ENCODE measurements around the gene DHCR7. TPM values are rescaled to one million over a fixed set of nuclear protein-coding genes. Genes with fewer than 3 reads are reported as not detected.

DHCR7 gene
- total and polyA plus RNA-seq, 4 experiments from 2014 or later: 15.3 to 18.0 (median 16.9) TPM

DNA sequence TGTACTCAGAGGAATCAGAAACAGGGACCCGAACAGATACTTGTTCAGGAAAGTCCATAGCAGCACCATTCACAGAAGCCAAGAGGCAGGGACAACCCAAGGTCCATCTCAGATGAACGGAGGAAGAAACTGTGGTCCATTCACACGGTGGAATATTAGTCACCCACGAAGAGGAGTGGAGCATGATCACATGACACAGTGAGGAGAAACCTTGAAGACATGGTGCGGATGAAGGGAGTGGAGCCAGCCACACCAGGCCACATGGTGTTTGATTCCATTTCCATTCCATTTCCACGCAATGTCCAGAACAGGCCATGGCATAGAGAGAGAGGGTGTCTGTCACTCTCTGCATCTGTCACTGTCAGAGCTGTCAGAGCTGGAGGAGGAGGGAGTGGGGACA is 35.5 kb upstream of the DHCR7 start:
- Histone ChIP-seq H3K27ac (ENCODE audit: low read depth, low read length) (no peak overlapping the region), H3K27me3 (ENCODE audit: insufficient read depth, low read length) (no peaks in the 10 kb centered on the region), H3K4me3 (ENCODE audit: low read length in 2 of 2) (no peak overlapping the region), H3K4me1 (ENCODE audit: insufficient read depth, low read length) (no peaks in the 10 kb centered on the region), H3K9me3 (ENCODE audit: control insufficient read depth in 1 of 2, low read length in 2 of 2) (no peaks in the 10 kb centered on the region), H3K36me3 (ENCODE audit: insufficient read depth, low read length) (peaks cover 60% of the 10 kb centered on the region)
- POLR2A ChIA-PET (ENCODE audit: partially characterized antibody): no interaction called here
- Mint-ChIP-seq H3K4me3 (no peak overlapping the region), H3K36me3 (peaks cover 73 to 78% of the 10 kb centered on the region in 2 donors), H3K27ac (no peak overlapping the region), H3K9me3 (no peaks in the 10 kb centered on the region), H3K4me1 (peaks cover 0 to 14% (median 6%) of the 10 kb centered on the region in 4 donors), H3K27me3 (no peaks in the 10 kb centered on the region)
- DNase-seq: no peak
- intact Hi-C loops (cut with micrococcal nuclease): no loop called here
- CTCF ChIA-PET (ENCODE audit: partially characterized antibody): no interaction called here

DNA sequence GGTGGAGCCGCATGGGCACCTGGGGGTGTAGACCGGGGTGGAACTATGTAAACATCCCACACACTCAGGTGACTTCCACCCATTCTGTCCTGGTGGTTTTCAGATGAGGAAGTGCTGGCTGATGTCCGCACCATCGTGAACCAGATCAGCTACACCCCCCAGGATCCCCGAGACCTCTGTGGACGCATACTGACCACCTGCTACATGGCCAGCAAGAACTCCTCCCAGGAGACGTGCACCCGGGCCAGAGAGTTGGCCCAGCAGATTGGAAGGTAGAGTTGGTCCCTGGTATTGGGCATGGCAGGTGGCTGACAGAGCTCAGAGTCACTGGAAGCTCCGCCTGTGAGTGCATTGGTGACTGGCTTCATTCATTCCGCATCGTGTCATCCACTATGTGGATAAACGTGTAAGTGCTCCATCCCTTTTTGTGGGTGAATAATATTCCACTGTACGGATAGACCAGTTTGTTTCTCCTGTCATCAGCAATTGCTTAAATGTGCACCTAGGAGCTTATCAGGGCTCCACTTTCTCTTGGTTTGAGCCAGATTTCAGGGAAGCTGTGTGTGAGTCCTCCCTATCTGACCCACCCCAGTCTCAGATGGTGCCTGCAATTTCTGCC is 34.7 kb upstream of the DHCR7 start:
- Mint-ChIP-seq H3K36me3 (peaks cover 70 to 72% of the 10 kb centered on the region in 2 donors), H3K4me1 (peaks cover 0 to 9% (median 3%) of the 10 kb centered on the region in 4 donors), H3K27ac (no peak overlapping the region), H3K27me3 (no peaks in the 10 kb centered on the region), H3K4me3 (no peak overlapping the region), H3K9me3 (no peaks in the 10 kb centered on the region)
- no peak for DNase-seq
- H3K27ac ChIP-seq (ENCODE audit: low read depth, low read length): no peak overlapping the region
- H3K4me1 ChIP-seq (ENCODE audit: insufficient read depth, low read length): no peaks in the 10 kb centered on the region
- ChIA-PET CTCF (ENCODE audit: partially characterized antibody) (no interaction called here), POLR2A (ENCODE audit: partially characterized antibody) (no interaction called here)
- H3K9me3 ChIP-seq (ENCODE audit: control insufficient read depth in 1 of 2, low read length in 2 of 2): no peaks in the 10 kb centered on the region
- H3K27me3 ChIP-seq (ENCODE audit: insufficient read depth, low read length): no peaks in the 10 kb centered on the region
- peaks cover 69% of the 10 kb centered on the region for H3K36me3 ChIP-seq (ENCODE audit: insufficient read depth, low read length)
- intact Hi-C loops (cut with micrococcal nuclease): no loop called here
- H3K4me3 ChIP-seq (ENCODE audit: low read length in 2 of 2): no peak overlapping the region

DNA sequence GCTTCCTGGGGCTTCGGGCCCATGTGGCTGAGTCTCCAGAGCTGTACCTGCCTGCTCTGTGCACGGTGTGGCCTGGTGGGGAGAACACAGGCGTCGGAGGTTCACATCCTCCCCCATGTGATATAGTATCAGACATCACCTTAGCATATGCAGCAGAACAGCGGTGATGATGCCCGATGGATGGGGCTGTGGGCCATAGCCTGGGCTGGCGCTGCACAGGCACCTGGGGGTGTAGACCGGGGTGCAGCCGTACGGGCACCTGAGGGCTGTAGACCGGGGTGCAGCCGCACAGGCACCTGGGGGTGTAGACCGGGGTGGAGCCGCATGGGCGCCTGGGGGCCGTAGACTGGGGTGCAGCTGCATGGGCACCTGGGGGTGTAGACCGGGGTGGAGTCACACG is 34.0 kb upstream of the DHCR7 start:
- intact Hi-C loops (cut with micrococcal nuclease): no loop called here
- H3K27me3 Mint-ChIP-seq: no peaks in the 10 kb centered on the region
- Histone ChIP-seq H3K9me3 (ENCODE audit: control insufficient read depth in 1 of 2, low read length in 2 of 2) (no peaks in the 10 kb centered on the region), H3K27me3 (ENCODE audit: insufficient read depth, low read length) (no peaks in the 10 kb centered on the region), H3K27ac (ENCODE audit: low read depth, low read length) (no peak overlapping the region), H3K36me3 (ENCODE audit: insufficient read depth, low read length) (peaks cover 75% of the 10 kb centered on the region), H3K4me3 (ENCODE audit: low read length in 2 of 2) (no peak overlapping the region), H3K4me1 (ENCODE audit: insufficient read depth, low read length) (no peaks in the 10 kb centered on the region)
- DNase-seq: no peak
- ChIA-PET POLR2A (ENCODE audit: partially characterized antibody) (no interaction called here), CTCF (ENCODE audit: partially characterized antibody) (no interaction called here)
- H3K4me3 Mint-ChIP-seq: no peak overlapping the region
- peaks cover 72 to 75% of the 10 kb centered on the region in 2 donors for H3K36me3 Mint-ChIP-seq
- no peak overlapping the region for H3K27ac Mint-ChIP-seq
- H3K9me3 Mint-ChIP-seq: no peaks in the 10 kb centered on the region
- H3K4me1 Mint-ChIP-seq: peaks cover 0 to 8% (median 3%) of the 10 kb centered on the region in 4 donors

DNA sequence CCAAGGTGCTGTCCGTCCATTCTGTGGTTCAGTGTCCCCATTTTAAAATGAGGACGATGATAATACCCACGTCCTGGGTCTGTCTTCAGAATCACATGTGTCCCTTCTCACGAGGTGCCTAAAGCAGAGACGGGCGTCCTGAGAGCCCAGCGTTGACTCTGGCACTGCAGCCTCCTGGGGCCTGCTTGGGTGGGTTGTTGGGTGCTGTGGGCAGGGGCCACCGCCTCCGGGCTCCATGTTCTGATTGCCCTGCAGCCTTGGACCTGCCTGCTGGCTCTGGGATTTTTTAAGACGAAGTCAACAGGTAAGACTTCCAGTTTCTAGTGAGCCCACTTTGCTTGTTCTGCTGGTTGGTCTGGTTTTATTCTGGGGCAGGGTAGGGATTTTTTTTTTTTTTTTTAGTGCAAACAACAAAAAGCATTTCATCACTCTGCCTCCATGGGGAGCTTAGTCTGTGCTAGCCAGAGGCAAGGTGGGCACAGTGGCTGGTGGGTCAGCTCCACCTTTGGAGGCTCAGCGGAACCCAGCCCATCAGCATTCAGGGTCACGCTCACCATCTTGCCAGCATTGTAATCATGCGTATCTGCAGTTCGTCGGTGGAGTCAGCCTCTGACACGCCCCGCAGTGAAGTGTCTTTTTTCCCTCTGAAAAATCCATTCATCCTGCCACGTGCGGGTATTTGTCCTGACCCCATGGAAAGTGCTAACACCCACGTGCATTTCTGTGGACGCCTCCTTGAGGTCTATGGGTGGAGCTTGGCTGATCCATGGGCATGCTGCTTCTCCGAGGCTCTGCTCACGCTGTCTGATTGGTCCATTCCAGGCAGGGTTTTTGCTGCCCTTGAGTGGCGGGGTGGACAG is 33.1 kb upstream of the DHCR7 start:
- no peak for DNase-seq
- no peak overlapping the region for H3K27ac ChIP-seq (ENCODE audit: low read depth, low read length)
- H3K27me3 Mint-ChIP-seq: no peaks in the 10 kb centered on the region
- CTCF ChIA-PET (ENCODE audit: partially characterized antibody): no interaction called here
- peaks cover 70 to 78% of the 10 kb centered on the region in 2 donors for H3K36me3 Mint-ChIP-seq
- no peaks in the 10 kb centered on the region for H3K27me3 ChIP-seq (ENCODE audit: insufficient read depth, low read length)
- H3K9me3 ChIP-seq (ENCODE audit: control insufficient read depth in 1 of 2, low read length in 2 of 2): no peaks in the 10 kb centered on the region
- no peak overlapping the region for H3K27ac Mint-ChIP-seq
- peaks cover 81% of the 10 kb centered on the region for H3K36me3 ChIP-seq (ENCODE audit: insufficient read depth, low read length)
- H3K4me3 Mint-ChIP-seq: no peak overlapping the region
- H3K9me3 Mint-ChIP-seq: no peaks in the 10 kb centered on the region
- intact Hi-C loops (cut with micrococcal nuclease): no loop called here
- H3K4me1 Mint-ChIP-seq: peaks cover 0 to 5% (median 2%) of the 10 kb centered on the region in 4 donors
- no peak overlapping the region for H3K4me3 ChIP-seq (ENCODE audit: low read length in 2 of 2)
- POLR2A ChIA-PET (ENCODE audit: partially characterized antibody): no interaction called here
- H3K4me1 ChIP-seq (ENCODE audit: insufficient read depth, low read length): no peaks in the 10 kb centered on the region

DNA sequence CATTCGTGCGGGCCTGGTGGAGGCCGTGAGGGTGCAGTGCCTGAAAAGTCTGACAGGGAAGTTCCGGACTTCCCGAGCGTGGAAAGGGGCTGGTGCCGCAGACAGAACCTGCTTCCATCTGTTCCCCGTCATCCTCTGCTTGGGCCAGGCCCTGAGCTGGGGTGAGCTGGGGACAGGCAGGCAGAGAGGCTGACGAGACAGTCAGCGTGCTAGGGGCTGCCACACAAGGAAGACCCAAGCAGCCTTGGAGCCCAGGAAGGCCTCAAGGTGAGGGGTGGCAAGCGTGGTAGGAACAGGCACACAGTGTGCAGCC is 30.3 kb upstream of the DHCR7 start:
- Mint-ChIP-seq H3K9me3 (no peaks in the 10 kb centered on the region), H3K36me3 (peaks cover 62 to 67% of the 10 kb centered on the region in 2 donors), H3K27ac (no peak overlapping the region), H3K4me1 (no peaks in the 10 kb centered on the region), H3K27me3 (no peaks in the 10 kb centered on the region), H3K4me3 (no peak overlapping the region)
- H3K36me3 ChIP-seq (ENCODE audit: insufficient read depth, low read length): peaks cover 79% of the 10 kb centered on the region
- H3K27me3 ChIP-seq (ENCODE audit: insufficient read depth, low read length): no peaks in the 10 kb centered on the region
- ChIA-PET POLR2A (ENCODE audit: partially characterized antibody) (no interaction called here), CTCF (ENCODE audit: partially characterized antibody) (no interaction called here)
- no peak overlapping the region for H3K27ac ChIP-seq (ENCODE audit: low read depth, low read length)
- DNase-seq: no peak
- H3K4me1 ChIP-seq (ENCODE audit: insufficient read depth, low read length): no peaks in the 10 kb centered on the region
- no peak overlapping the region for H3K4me3 ChIP-seq (ENCODE audit: low read length in 2 of 2)
- no peaks in the 10 kb centered on the region for H3K9me3 ChIP-seq (ENCODE audit: control insufficient read depth in 1 of 2, low read length in 2 of 2)
- intact Hi-C loops (cut with micrococcal nuclease): no loop called here

DNA sequence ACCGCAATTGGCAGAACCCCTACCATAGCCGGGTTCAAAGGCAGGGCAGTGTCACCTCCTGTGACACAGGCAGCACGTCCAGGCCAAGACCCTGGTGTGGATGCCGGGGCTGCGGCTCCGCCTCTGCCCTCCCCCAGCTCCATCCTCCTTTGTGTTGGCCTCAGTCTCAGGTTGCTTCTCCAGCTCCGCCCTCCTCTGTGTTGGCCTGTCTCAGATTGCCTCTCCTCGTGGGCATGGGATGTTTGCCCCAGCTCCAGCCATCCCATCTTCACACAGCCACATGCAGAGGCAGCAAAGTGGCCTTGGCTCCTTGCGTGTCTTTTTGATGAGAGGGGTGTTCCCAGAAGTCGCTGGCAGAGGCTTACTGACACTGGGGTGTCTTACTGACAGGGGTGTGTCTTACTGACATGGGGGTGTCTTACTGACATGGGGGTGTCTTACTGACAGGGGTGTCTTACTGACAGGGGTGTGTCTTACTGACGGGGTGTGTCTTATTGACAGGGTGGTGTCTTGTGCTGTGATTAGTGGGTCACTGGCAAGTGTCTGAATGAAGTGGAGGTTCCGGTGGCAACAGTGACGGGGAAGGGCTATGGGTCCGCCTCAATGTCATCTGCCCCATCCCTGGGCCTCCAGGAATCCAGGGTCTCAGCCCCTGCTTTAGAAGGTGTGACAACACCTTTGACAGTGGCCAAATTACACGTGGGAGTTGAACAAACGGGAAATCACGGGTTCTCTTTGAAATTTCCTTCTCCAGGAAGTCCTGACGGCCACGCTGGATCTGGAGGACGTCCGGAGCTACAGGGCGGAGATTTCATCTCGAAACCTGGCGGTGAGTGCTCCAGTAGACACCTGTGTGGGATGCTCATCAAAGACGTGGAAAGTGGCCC is 29.7 kb upstream of the DHCR7 start:
- Histone ChIP-seq H3K4me1 (ENCODE audit: insufficient read depth, low read length) (no peaks in the 10 kb centered on the region), H3K4me3 (ENCODE audit: low read length in 2 of 2) (no peak overlapping the region), H3K27ac (ENCODE audit: low read depth, low read length) (no peak overlapping the region), H3K9me3 (ENCODE audit: control insufficient read depth in 1 of 2, low read length in 2 of 2) (no peaks in the 10 kb centered on the region), H3K27me3 (ENCODE audit: insufficient read depth, low read length) (no peaks in the 10 kb centered on the region), H3K36me3 (ENCODE audit: insufficient read depth, low read length) (peaks cover 79% of the 10 kb centered on the region)
- CTCF ChIA-PET (ENCODE audit: partially characterized antibody): no interaction called here
- no peaks in the 10 kb centered on the region for H3K4me1 Mint-ChIP-seq
- DNase-seq: no peak
- H3K27me3 Mint-ChIP-seq: no peaks in the 10 kb centered on the region
- intact Hi-C loops (cut with micrococcal nuclease): no loop called here
- POLR2A ChIA-PET (ENCODE audit: partially characterized antibody): no interaction called here
- no peak overlapping the region for H3K4me3 Mint-ChIP-seq
- no peak overlapping the region for H3K27ac Mint-ChIP-seq
- no peaks in the 10 kb centered on the region for H3K9me3 Mint-ChIP-seq
- peaks cover 56 to 64% of the 10 kb centered on the region in 2 donors for H3K36me3 Mint-ChIP-seq

DNA sequence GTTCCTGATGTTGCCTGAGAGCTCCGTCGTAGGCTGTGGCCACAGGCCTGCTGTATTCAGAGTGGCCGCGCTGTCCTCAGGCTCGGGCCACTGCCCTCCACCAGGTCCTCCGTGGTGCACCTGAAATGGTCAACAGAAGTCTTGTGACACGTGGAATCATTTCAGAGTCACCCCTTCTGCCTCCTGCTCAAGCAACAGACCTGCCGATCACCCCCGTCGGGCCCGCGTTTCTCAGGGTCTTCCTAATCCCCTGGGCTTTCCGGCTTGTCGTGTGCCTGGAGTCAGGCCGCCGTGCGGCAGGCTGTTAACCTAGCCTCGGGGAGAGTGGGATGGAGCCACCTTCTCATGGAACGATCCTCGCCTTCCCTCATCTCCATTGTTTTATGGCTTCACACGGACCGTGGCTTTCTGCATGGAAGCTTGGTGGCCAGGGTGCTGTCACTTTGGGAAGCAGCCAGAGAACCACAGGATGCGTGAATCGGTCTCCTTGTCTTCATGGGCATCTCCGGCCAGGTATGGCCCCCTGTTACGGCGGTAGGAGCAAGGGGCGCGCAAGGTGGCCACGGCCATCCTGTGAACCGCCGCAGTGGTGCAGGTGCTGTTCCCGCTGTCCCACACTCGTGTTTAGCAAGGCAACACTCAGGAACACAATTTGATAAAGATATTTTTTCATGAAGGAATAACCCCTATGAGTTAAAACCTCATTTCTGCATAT is 28.9 kb upstream of the DHCR7 start:
- no peak overlapping the region for H3K4me3 Mint-ChIP-seq
- Histone ChIP-seq H3K27ac (ENCODE audit: low read depth, low read length) (no peak overlapping the region), H3K27me3 (ENCODE audit: insufficient read depth, low read length) (no peaks in the 10 kb centered on the region), H3K36me3 (ENCODE audit: insufficient read depth, low read length) (peaks cover 84% of the 10 kb centered on the region), H3K9me3 (ENCODE audit: control insufficient read depth in 1 of 2, low read length in 2 of 2) (no peaks in the 10 kb centered on the region), H3K4me3 (ENCODE audit: low read length in 2 of 2) (no peak overlapping the region), H3K4me1 (ENCODE audit: insufficient read depth, low read length) (no peaks in the 10 kb centered on the region)
- peaks cover 55 to 68% of the 10 kb centered on the region in 2 donors for H3K36me3 Mint-ChIP-seq
- DNase-seq: no peak
- CTCF ChIA-PET (ENCODE audit: partially characterized antibody): no interaction called here
- intact Hi-C loops (cut with micrococcal nuclease): no loop called here
- no peak overlapping the region for H3K27ac Mint-ChIP-seq
- no peaks in the 10 kb centered on the region for H3K9me3 Mint-ChIP-seq
- POLR2A ChIA-PET (ENCODE audit: partially characterized antibody): no interaction called here
- no peaks in the 10 kb centered on the region for H3K27me3 Mint-ChIP-seq
- no peaks in the 10 kb centered on the region for H3K4me1 Mint-ChIP-seq
